Measurements from ENCODE around the gene TMEM109. TPM values are rescaled to one million over a fixed set of nuclear protein-coding genes. Genes with fewer than 3 reads are reported as not detected.

TMEM109 gene
- total RNA-seq, 4 donors from 2014 or later, result 61.9 to 105 (median 96.0) TPM

DNA sequence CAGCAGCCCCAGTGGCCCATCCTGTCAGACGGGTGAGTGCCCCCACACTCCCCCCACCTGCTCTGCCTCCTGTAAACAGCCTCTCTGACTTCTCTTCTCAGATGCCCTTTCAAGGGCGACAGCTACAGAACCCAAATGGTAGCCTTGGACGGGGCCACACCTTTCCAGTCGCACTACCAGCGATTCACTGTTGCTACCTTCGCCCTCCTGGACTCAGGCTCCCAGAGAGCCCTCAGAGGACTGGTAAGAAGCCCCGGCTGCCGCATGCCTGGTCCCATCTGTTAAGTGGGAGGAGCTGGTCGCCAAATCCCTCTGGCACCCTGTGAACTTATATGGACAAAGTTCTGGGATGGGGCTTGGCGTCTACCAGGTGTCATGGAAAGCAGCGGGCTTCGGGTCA is 40.4 kb upstream of the TMEM109 start:
- no peak for DNase-seq
- no peaks in the 10 kb centered on the region for H3K36me3 ChIP-seq
- H3K4me1 ChIP-seq, result peaks cover 0 to 11% of the 10 kb centered on the region in 2 donors
- WGBS, 2 donors, result 87 to 93% methylated on average over 10 to 12 of the region's 12 CpGs
- no peak for TF ChIP-seq POLR2A (IDR thresholded peaks at IDR 0.05)
- TF ChIP-seq, protein P1, sequence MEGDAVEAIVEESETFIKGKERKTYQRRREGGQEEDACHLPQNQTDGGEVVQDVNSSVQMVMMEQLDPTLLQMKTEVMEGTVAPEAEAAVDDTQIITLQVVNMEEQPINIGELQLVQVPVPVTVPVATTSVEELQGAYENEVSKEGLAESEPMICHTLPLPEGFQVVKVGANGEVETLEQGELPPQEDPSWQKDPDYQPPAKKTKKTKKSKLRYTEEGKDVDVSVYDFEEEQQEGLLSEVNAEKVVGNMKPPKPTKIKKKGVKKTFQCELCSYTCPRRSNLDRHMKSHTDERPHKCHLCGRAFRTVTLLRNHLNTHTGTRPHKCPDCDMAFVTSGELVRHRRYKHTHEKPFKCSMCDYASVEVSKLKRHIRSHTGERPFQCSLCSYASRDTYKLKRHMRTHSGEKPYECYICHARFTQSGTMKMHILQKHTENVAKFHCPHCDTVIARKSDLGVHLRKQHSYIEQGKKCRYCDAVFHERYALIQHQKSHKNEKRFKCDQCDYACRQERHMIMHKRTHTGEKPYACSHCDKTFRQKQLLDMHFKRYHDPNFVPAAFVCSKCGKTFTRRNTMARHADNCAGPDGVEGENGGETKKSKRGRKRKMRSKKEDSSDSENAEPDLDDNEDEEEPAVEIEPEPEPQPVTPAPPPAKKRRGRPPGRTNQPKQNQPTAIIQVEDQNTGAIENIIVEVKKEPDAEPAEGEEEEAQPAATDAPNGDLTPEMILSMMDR (IDR thresholded peaks at IDR 0.05), result no peak
- H3K9me3 ChIP-seq, result no peaks in the 10 kb centered on the region
- H3K27ac ChIP-seq, result no peak overlapping the region
- H3K27me3 ChIP-seq, result no peaks in the 10 kb centered on the region
- intact Hi-C loops (cut with DNase I), result no loop called here
- no peak overlapping the region for H3K4me3 ChIP-seq (replicated peaks in 1 of 3)

DNA sequence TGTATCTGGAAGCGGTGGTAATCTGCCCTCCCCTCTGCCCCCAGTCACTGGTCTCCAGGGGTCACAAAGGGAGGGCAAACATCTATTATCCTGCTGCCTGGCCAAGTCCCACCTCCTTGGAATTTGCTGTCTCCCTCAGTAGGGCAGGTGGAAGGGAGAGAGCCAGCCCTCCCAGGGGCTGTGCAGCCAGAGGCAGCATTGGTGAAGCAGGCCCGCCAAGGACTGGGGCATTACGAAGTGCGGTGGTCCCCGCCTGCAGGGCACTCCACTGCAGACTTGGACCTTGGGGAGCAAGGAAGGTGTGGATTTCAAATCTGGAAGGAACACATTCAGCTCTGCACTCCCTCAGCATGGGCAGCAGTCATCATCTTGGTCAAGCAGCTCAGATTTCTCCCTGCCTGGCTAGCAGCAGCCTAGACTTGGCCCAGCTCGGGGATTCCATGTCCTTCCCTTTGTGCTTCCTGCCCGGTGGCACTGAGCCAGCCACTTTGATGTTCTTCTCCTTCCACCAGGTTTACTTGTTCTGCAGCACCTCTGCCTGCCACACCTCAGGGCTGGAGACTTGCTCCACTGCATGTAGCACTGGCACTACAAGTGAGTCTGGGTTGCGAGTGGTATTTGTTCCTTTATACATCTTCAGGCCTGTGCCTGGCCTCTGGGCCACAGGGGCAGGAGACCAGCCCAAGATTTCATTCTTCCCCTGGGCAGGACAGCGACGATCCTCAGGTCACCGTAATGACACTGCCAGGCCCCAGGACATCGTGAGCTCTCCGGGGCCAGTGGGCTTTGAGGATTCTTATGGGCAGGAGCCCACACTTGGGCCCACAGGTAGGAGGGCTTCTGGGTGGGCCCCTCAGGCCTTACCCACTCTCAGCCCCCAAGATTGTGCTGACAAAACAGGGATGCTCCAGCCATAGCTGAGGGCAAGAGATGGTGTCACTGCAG is 39.3 kb upstream of the TMEM109 start:
- intact Hi-C loops (cut with DNase I), result no loop called here
- DNase-seq, result no peak
- TF ChIP-seq, protein P1 (IDR thresholded peaks at IDR 0.05), result no peak
- no peak for TF ChIP-seq POLR2A (IDR thresholded peaks at IDR 0.05)
- no peaks in the 10 kb centered on the region for H3K27me3 ChIP-seq
- WGBS, 2 donors, result 85 to 91% methylated on average over 10 to 13 of the region's 13 CpGs
- H3K9me3 ChIP-seq, result no peaks in the 10 kb centered on the region
- H3K4me3 ChIP-seq (replicated peaks in 1 of 3), result no peak overlapping the region
- H3K27ac ChIP-seq, result no peak overlapping the region
- no peaks in the 10 kb centered on the region for H3K36me3 ChIP-seq
- H3K4me1 ChIP-seq, result peaks cover 0 to 11% of the 10 kb centered on the region in 2 donors

DNA sequence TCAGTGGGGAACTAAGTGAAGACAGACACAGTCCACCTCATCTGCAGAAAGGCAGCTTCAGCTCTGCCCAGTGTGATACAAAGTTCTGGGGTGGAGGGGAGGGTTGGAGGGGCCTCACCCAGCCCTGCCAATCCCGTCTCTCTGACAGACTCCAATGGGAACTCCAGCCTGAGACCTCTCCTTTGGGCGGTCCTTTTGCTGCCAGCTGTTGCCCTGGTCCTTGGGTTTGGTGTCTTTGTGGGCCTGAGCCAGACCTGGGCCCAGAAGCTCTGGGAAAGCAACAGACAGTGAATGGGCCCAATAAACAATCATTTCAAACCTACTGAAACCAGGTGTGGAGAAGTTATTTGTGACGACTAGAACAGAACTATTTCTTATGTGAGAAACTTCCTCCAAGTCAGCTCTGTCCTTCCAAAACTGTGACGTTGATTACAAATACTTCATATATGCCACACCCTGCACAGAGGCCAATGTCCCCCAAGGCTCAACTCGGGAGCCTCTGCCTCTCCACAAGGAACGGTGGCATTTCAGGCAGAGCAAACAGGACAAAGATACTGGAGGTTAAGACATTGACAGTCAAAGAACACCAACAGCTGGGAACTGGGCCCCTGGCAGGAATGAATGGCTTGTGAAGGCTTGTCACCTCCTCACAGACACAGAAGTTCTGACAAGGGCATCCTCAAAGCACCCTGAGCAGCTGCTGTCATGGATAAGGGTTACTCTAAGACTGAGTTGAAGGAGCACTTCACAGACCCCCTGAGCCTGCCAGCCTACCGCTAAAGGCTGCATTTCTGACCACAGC is 38.4 kb upstream of the TMEM109 start:
- Histone ChIP-seq H3K36me3 (no peaks in the 10 kb centered on the region), H3K9me3 (no peaks in the 10 kb centered on the region), H3K4me3 (replicated peaks in 1 of 3) (no peak overlapping the region), H3K4me1 (peaks cover 1 to 11% of the 10 kb centered on the region in 2 donors), H3K27me3 (no peaks in the 10 kb centered on the region), H3K27ac (no peak overlapping the region)
- TF ChIP-seq, protein P1 (IDR thresholded peaks at IDR 0.05), result no peak
- TF ChIP-seq POLR2A (IDR thresholded peaks at IDR 0.05), result no peak
- no peak for DNase-seq
- intact Hi-C loops (cut with DNase I), result no loop called here
- WGBS, 2 donors, result 79 to 85% methylated on average over 6 to 7 of the region's 7 CpGs

DNA sequence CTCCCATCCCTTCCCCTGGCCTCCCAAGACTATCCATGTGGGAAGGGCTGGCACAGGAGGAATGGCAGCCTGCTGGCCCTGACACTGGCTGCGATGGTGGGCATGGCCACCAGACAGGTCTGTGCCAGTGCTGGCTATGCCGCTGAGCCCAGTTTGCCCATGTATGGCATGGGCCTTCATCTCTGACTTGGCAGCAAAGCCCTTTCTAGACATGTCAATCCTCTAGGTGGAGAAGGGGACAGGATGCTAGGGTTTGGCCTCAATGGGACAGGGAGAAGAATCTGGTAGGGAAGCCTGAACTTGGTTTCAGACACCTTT is 37.8 kb upstream of the TMEM109 start:
- H3K4me3 ChIP-seq (replicated peaks in 1 of 3), result no peak overlapping the region
- intact Hi-C loops (cut with DNase I), result no loop called here
- DNase-seq, result no peak
- H3K9me3 ChIP-seq, result no peaks in the 10 kb centered on the region
- peaks cover 7 to 14% of the 10 kb centered on the region in 2 donors for H3K4me1 ChIP-seq
- no peak for TF ChIP-seq POLR2A (IDR thresholded peaks at IDR 0.05)
- TF ChIP-seq, protein P1 (IDR thresholded peaks at IDR 0.05), result no peak
- 100% methylated on average over 2 of the region's 2 CpGs for WGBS, 2 donors
- no peaks in the 10 kb centered on the region for H3K36me3 ChIP-seq
- no peaks in the 10 kb centered on the region for H3K27me3 ChIP-seq
- H3K27ac ChIP-seq, result no peak overlapping the region

All from thyroid gland (tissue), 4 donors.